ENCODE results near the gene CDH16.

- TF ChIP-seq POLR2AphosphoS5 (IDR thresholded peaks at IDR 0.05) (no peak), CTCF (IDR thresholded peaks at IDR 0.05) (no peak)
These were observed 22.7 kb downstream of the CDH16 start for GRCh38 chr16:66895999-66896398.

Data from sigmoid colon (tissue), 4 donors.